Left ventricle myocardium inferior (tissue), 1 donor: ENCODE measurements around the gene KMT2D. TPM values are rescaled to one million over a fixed set of nuclear protein-coding genes. Genes with fewer than 3 reads are reported as not detected.

Source experiments
- DNase-seq: peaks from one replicate; pipeline ENCODE4 v3.0.0-alpha.2; 2020
- H3K27ac ChIP-seq: fragments of 200-600 bp; replicated peaks from 2 replicates; pipeline ENCODE4 v1.8.0; 2021
- H3K27me3 ChIP-seq: fragments of 200-600 bp; 2 replicates; pipeline ENCODE4 v1.8.0; 2021; ENCODE audit warnings: low read depth
- H3K36me3 ChIP-seq: fragments of 200-600 bp; 2 replicates; pipeline ENCODE4 v1.8.0; 2021
- H3K4me1 ChIP-seq: fragments of 200-600 bp; 2 replicates; pipeline ENCODE4 v1.8.0; 2021
- H3K4me3 ChIP-seq: fragments of 200-600 bp; 2 replicates; pipeline ENCODE4 v1.8.0; 2021; ENCODE audit warnings: mild to moderate bottlenecking, moderate library complexity
- H3K9me3 ChIP-seq: fragments of 200-600 bp; replicated peaks from 2 replicates; pipeline ENCODE4 v1.8.0; 2021
- CTCF ChIP-seq: fragments of 200-600 bp; IDR thresholded peaks from 2 replicates; pipeline ENCODE4 v1.8.0; 2021; ENCODE audit warnings: antibody characterized with exemption, mild to moderate bottlenecking, borderline replicate concordance
- intact Hi-C: fragments of 100-400 bp; cut with micrococcal nuclease; formaldehyde crosslinking; loops from one replicate; pipeline ENCODE4 v1.11.0; 2022
- total RNA-seq: library from RNA; stranded (reverse); fragmentation: NEBNext Ultra II Directional; extraction: Animal tissue kit (Norgen Biotek cat#: 25700); gene quantifications from one replicate; pipeline ENCODE4 v1.2.1, GENCODE V29; 2021
- donor health status: DM: no; HTN: yes; CAD: no; lungs with severe emphysema.

The KMT2D gene
- total RNA-seq, 1 donor from 2014 or later = 38.5 TPM

GRCh38 chr12:49022558-49023178 lies 37.9 kb downstream of the KMT2D start:
- Histone ChIP-seq H3K27ac (no peak overlapping the region), H3K27me3 (no peaks in the 10 kb centered on the region), H3K36me3 (peaks cover 72% of the 10 kb centered on the region), H3K4me3 (no peak overlapping the region), H3K4me1 (peaks cover 17% of the 10 kb centered on the region), H3K9me3 (no peaks in the 10 kb centered on the region)
- no peak for TF ChIP-seq CTCF
- DNase-seq = no peak
- intact Hi-C loops = no loop called here

GRCh38 chr12:49021292-49021915 lies 39.2 kb downstream of the KMT2D start:
- H3K4me3 ChIP-seq = no peak overlapping the region
- H3K9me3 ChIP-seq = no peaks in the 10 kb centered on the region
- H3K27me3 ChIP-seq = no peaks in the 10 kb centered on the region
- TF ChIP-seq CTCF = no peak
- intact Hi-C loops = no loop called here
- H3K36me3 ChIP-seq = peaks cover 59% of the 10 kb centered on the region
- no peak overlapping the region for H3K27ac ChIP-seq
- peaks cover 29% of the 10 kb centered on the region for H3K4me1 ChIP-seq
- DNase-seq = no peak

GRCh38 chr12:49020441-49020840 lies 40.2 kb downstream of the KMT2D start:
- Histone ChIP-seq H3K27me3 (no peaks in the 10 kb centered on the region), H3K4me3 (no peak overlapping the region), H3K27ac (no peak overlapping the region), H3K9me3 (no peaks in the 10 kb centered on the region), H3K4me1 (peaks cover 39% of the 10 kb centered on the region), H3K36me3 (peaks cover 50% of the 10 kb centered on the region)
- no peak for TF ChIP-seq CTCF
- intact Hi-C loops = no loop called here
- no peak for DNase-seq

GRCh38 chr12:49019443-49020324 lies 40.9 kb downstream of the KMT2D start:
- no peak for TF ChIP-seq CTCF
- intact Hi-C loops = no loop called here
- peak overlapping the region; percentile 97 for H3K27ac ChIP-seq
- no peaks in the 10 kb centered on the region for H3K9me3 ChIP-seq
- no peaks in the 10 kb centered on the region for H3K27me3 ChIP-seq
- no peak for DNase-seq
- peaks cover 46% of the 10 kb centered on the region for H3K4me1 ChIP-seq
- H3K4me3 ChIP-seq = peak overlapping the region; percentile 93
- H3K36me3 ChIP-seq = peaks cover 42% of the 10 kb centered on the region

GRCh38 chr12:49019120-49019430 lies 41.5 kb downstream of the KMT2D start:
- intact Hi-C loops = no loop called here
- peaks cover 52% of the 10 kb centered on the region for H3K4me1 ChIP-seq

More at GRCh38 chr12:49019120-49019430, 41.5 kb downstream of the KMT2D start:
- peaks cover 36% of the 10 kb centered on the region for H3K36me3 ChIP-seq
- no peak for DNase-seq
- no peaks in the 10 kb centered on the region for H3K27me3 ChIP-seq
- H3K9me3 ChIP-seq = no peaks in the 10 kb centered on the region
- TF ChIP-seq CTCF = no peak
- peak overlapping the region; percentile 97 for H3K27ac ChIP-seq
- peak overlapping the region; percentile 93 for H3K4me3 ChIP-seq
